HEK293T (cell line): ENCODE data around the gene RPL13A.
"Not testable (repeated sequence)": the region's sequence is repeated elsewhere in the genome, so short reads cannot be mapped to it uniquely, and the experiment has no call there.

ENCODE experiments used
- CTCF ChIA-PET: fragments of 350-600 bp; formaldehyde crosslinking; extraction: SDS; loops from one replicate; lab custom pipeline; 2021; ENCODE audit warnings: antibody characterized with exemption, inconsistent platforms; lab: Yijun Ruan, JAX
- POLR2A ChIA-PET: fragments of 350-600 bp; formaldehyde crosslinking; extraction: SDS; loops from one replicate; lab custom pipeline; 2020; ENCODE audit warnings: antibody characterized with exemption, inconsistent platforms; lab: Yijun Ruan, JAX
- DNase-seq: peaks from one replicate; pipeline ENCODE4 v3.0.0; 2012; ENCODE audit warnings: mixed read lengths; ENCODE audit errors: extremely low spot score
- ARNT ChIP-seq: fragments of 450-650 bp; IDR thresholded peaks from 2 replicates; pipeline ENCODE4 v1.6.1; 2017; ENCODE audit warnings: mild to moderate bottlenecking
- BHLHE40 ChIP-seq: fragments of 450-650 bp; IDR thresholded peaks from 2 replicates; pipeline ENCODE4 v1.6.1; 2016; ENCODE audit warnings: mild to moderate bottlenecking, moderate library complexity, borderline replicate concordance
- CTBP1 ChIP-seq: fragments of 450-650 bp; IDR thresholded peaks from 2 replicates; pipeline ENCODE4 v1.6.1; 2016; ENCODE audit warnings: borderline replicate concordance
- ELF4 ChIP-seq: fragments of 450-650 bp; IDR thresholded peaks from 2 replicates; pipeline ENCODE4 v1.6.1; 2017; ENCODE audit warnings: antibody characterized with exemption
- FOXA1 ChIP-seq: fragments of 450-650 bp; IDR thresholded peaks from 2 replicates; pipeline ENCODE4 v1.6.1; 2016; ENCODE audit warnings: mild to moderate bottlenecking
- FOXK2 ChIP-seq: fragments of 450-650 bp; IDR thresholded peaks from 2 replicates; pipeline ENCODE4 v1.6.1; 2016; ENCODE audit warnings: mild to moderate bottlenecking
- FOXM1 ChIP-seq: fragments of 450-650 bp; IDR thresholded peaks from 2 replicates; pipeline ENCODE4 v1.6.1; 2017; ENCODE audit warnings: mild to moderate bottlenecking, borderline replicate concordance
- HDGF ChIP-seq: fragments of 450-650 bp; IDR thresholded peaks from 2 replicates; pipeline ENCODE4 v1.6.1; 2017; ENCODE audit warnings: antibody characterized with exemption, borderline replicate concordance
- L3MBTL2 ChIP-seq: fragments of 450-650 bp; conservative IDR thresholded peaks from 2 replicates; pipeline ENCODE4 v1.6.1; 2016; ENCODE audit warnings: mild to moderate bottlenecking
- LEF1 ChIP-seq: fragments of 450-650 bp; IDR thresholded peaks from 2 replicates; pipeline ENCODE4 v1.6.1; 2017; ENCODE audit warnings: mild to moderate bottlenecking, borderline replicate concordance
- NFRKB ChIP-seq: fragments of 450-650 bp; IDR thresholded peaks from 2 replicates; pipeline ENCODE4 v1.6.1; 2016; ENCODE audit warnings: mild to moderate bottlenecking, moderate library complexity
- SP1 ChIP-seq: fragments of 450-650 bp; IDR thresholded peaks from 2 replicates; pipeline ENCODE4 v1.6.1; 2017
- SUZ12 ChIP-seq: fragments of 450-650 bp; IDR thresholded peaks from 2 replicates; pipeline ENCODE4 v1.6.1; 2016; ENCODE audit warnings: mild to moderate bottlenecking
- TARDBP ChIP-seq: fragments of 450-650 bp; IDR thresholded peaks from 2 replicates; pipeline ENCODE4 v1.6.1; 2016
- ZNF384 ChIP-seq: fragments of 450-650 bp; IDR thresholded peaks from 2 replicates; pipeline ENCODE4 v1.6.1; 2016
- TF ChIP-seq, protein P1 (sequence below): fragments of 450-650 bp; IDR thresholded peaks from 2 replicates; pipeline ENCODE4 v1.6.1; 2016

Gene RPL13A

DNA sequence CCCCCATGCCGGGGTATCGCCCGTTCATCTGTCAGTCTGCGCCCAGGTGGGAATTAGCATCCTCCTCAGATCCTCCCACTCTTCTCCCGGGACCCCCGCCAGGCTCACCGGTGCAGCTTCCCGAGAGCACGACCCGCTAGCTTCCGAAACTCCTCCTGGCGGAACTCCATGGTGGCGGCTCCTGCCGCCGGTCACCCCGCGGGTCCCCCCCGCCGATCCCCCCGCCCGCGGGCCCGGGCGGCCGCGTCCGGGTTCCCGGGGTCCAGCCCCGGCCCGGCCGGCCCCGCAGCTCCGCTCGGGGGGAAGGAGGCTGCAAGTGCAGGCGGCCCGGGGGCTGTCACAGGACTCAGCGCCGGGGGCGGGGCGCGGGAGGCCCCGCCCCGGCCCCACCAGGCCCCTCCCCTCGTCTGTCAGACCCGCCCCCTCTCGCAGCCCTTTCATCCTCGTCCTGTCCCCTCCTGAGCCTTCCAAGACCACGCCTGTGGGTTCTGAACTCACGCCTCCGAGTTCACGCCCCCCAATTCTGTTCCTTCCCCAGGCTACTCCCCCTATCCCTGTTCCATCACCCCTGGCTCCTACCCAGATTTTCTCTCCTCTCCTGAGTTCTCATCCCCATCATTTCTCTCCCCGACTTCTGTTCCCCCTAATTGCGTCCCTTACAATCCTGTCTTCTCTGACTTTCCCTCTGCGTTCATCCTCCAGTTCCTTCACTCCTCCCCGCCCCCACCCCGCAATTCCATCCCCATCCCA, 46.0 kb upstream of the RPL13A start, which contains the start of gene SLC17A7:
TSS of gene SLC17A7 (minus strand) at position 318 of the 750 bp plus-strand sequence. CDS start at position 170, 148 bp downstream.
- DNase-seq: peak; percentile 84
- ChIA-PET CTCF (interaction anchor here (0.8 to 1.0 kb wide), 2 partner anchors 50 to 216 kb away, joined by 3 to 4 read pairs; no protein-coding TSS in a partner anchor), POLR2A (interaction anchor here (1.1 to 3.1 kb wide), 5 partner anchors 10 to 235 kb away, joined by 3 to 20 read pairs (median 6); partner anchors contain the start of genes ALDH16A1, GFY and PIH1D1)
- TF ChIP-seq SP1 (no peak), LEF1 (no peak), CTBP1 (no peak), BHLHE40 (no peak), TARDBP (no peak), L3MBTL2 (no peak)
- TF ChIP-seq, protein P1, sequence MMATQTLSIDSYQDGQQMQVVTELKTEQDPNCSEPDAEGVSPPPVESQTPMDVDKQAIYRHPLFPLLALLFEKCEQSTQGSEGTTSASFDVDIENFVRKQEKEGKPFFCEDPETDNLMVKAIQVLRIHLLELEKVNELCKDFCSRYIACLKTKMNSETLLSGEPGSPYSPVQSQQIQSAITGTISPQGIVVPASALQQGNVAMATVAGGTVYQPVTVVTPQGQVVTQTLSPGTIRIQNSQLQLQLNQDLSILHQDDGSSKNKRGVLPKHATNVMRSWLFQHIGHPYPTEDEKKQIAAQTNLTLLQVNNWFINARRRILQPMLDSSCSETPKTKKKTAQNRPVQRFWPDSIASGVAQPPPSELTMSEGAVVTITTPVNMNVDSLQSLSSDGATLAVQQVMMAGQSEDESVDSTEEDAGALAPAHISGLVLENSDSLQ: no peak

DNA sequence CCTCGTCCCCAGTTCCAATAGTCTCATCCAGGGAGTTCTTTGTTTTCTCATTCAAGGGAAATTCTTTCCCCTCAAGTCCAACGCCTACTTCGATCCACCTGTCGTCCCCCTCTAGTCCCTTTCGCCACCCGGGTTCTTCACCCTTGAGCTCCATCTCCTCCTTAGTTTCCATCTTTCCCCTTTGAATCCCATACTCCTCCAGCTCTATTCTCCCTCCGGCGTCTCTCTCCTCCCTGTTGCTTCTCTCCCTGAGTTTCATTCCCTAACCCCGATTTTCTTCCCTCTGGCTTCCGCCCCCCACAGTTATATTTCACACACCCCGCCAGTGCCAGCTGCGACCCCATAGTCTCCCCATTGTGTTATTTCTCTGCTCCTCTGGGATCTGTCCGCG, 45.5 kb upstream of the RPL13A start:
- no peak for DNase-seq
- TF ChIP-seq TARDBP: no peak
- TF ChIP-seq FOXM1: no peak
- CTCF ChIA-PET: interaction anchor here (0.8 to 1.5 kb wide), 3 partner anchors 10 to 217 kb away, joined by 4 read pairs; partner anchors contain the start of gene PIH1D1
- POLR2A ChIA-PET: interaction anchor here (1.1 to 3.1 kb wide), 5 partner anchors 10 to 234 kb away, joined by 3 to 20 read pairs (median 6); partner anchors contain the start of genes ALDH16A1, GFY and PIH1D1

GRCh38 chr19:49442354-49442753, 45.1 kb upstream of the RPL13A start:
- CTCF ChIA-PET: interaction anchor here (0.8 to 1.5 kb wide), 4 partner anchors 9 to 217 kb away, joined by 3 to 4 read pairs (median 4); partner anchors contain the start of genes ALDH16A1 and PIH1D1
- no peak for DNase-seq
- TF ChIP-seq ARNT (no peak), CTBP1 (no peak), LEF1 (no peak), FOXK2 (no peak), ELF4 (no peak), FOXM1 (no peak), BHLHE40 (no peak), HDGF (no peak), SUZ12 (no peak), NFRKB (no peak), TARDBP (no peak), ZNF384 (no peak)
- TF ChIP-seq, protein P1: no peak
- POLR2A ChIA-PET: interaction anchor here (0.5 to 3.1 kb wide), 6 partner anchors 9 to 234 kb away, joined by 3 to 20 read pairs (median 5); partner anchors contain the start of genes ALDH16A1, GFY and PIH1D1

- DNase-seq: peak; percentile 86
- CTCF ChIA-PET: interaction anchor here (0.9 to 1.5 kb wide), 4 partner anchors 9 to 28 kb away, joined by 3 to 5 read pairs (median 4); partner anchors contain the start of genes ALDH16A1 and PIH1D1
- no peak for TF ChIP-seq SP1
- TF ChIP-seq ZNF384: no peak
- no peak for TF ChIP-seq ELF4
- no peak for TF ChIP-seq CTBP1
- no peak for TF ChIP-seq NFRKB
- no peak for TF ChIP-seq HDGF
- no peak for TF ChIP-seq ARNT
- TF ChIP-seq FOXA1: no peak
- no peak for TF ChIP-seq LEF1
- TF ChIP-seq FOXK2: no peak
- TF ChIP-seq, protein P1: no peak
- TF ChIP-seq TARDBP: no peak
- no peak for TF ChIP-seq FOXM1
- no peak for TF ChIP-seq SUZ12
- no peak for TF ChIP-seq L3MBTL2
- TF ChIP-seq BHLHE40: no peak
- POLR2A ChIA-PET: interaction anchor here (0.5 to 3.1 kb wide), 5 partner anchors 9 to 233 kb away, joined by 3 to 20 read pairs (median 4); partner anchors contain the start of genes GFY and PIH1D1
These were observed 44.5 kb upstream of the RPL13A start for GRCh38 chr19:49442771-49443365.

GRCh38 chr19:49443366-49444099, 43.9 kb upstream of the RPL13A start:
- DNase-seq: peak; percentile 82
- TF ChIP-seq SUZ12: peak; percentile 97; the same call in 1 of the 2 replicates
- TF ChIP-seq L3MBTL2: peak; percentile 78
- TF ChIP-seq FOXA1: no peak
- CTCF ChIA-PET: interaction anchor here (0.6 to 1.5 kb wide), 8 partner anchors 8 to 62 kb away, joined by 3 to 11 read pairs (median 4); partner anchors contain the start of genes ALDH16A1 and PIH1D1
- POLR2A ChIA-PET: interaction anchor here (0.9 to 3.1 kb wide), 3 partner anchors 8 to 50 kb away, joined by 3 to 20 read pairs (median 4); partner anchors contain the start of genes GFY and PIH1D1

DNA sequence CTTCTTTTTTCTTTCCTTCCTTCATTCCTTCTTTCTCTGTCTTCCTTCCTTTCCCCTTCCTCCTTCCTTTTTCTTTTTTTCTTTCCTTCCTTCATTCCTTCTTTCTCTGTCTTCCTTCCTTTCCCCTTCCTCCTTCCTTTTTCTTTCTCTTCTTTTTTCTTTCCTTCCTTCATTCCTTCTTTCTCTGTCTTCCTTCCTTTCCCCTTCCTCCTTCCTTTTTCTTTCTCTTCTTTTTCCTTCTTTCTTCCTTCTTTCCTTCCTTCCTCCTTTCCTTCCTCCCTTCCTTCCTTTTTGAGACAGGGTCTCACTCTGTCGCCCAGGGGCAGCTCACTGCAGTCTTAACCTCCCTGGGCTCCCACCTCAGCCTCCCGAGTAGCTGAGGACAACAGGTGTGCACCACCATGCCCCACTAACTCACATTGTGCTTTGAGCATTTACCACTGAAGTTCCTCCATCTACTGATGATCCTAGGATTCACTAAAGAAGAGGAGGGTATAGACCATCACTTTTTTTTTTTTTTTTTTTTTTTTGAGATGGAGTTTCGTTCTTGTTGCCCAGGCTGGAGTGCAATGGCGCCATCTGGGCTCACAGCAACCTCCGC, 43.2 kb upstream of the RPL13A start:
- DNase-seq: not testable (repeated sequence)
- CTCF ChIA-PET: interaction anchor here (0.6 to 1.3 kb wide), 5 partner anchors 9 to 62 kb away, joined by 3 to 11 read pairs (median 6); partner anchors contain the start of gene ALDH16A1
- POLR2A ChIA-PET: interaction anchor here (0.9 kb wide), 1 partner anchor 51 kb away, joined by 3 read pairs; no protein-coding TSS in a partner anchor
